Umbilical cord (tissue), 2 donors: ENCODE data around the gene ADD3. TPM values are rescaled to one million over a fixed set of nuclear protein-coding genes. Genes with fewer than 3 reads are reported as not detected.
A peak's percentile ranks its signal among the peaks of the same experiment; 100 is the strongest.

Experiments
- DNase-seq: peaks from one replicate; pipeline ENCODE4 v3.0.0-alpha.2; 2015; ENCODE audit warnings: low spot score
- total RNA-seq: library from RNA; depleted of rRNA; stranded (reverse); fragments of >200 nt; gene quantifications from one replicate; pipeline ENCODE4 v1.2.3, GENCODE V29; 2014; ENCODE audit warnings: low replicate concordance; ENCODE audit not compliant: insufficient read depth

ADD3 gene
- total RNA-seq, 1 donor from 2014 or later: 64.8 TPM

DNA sequence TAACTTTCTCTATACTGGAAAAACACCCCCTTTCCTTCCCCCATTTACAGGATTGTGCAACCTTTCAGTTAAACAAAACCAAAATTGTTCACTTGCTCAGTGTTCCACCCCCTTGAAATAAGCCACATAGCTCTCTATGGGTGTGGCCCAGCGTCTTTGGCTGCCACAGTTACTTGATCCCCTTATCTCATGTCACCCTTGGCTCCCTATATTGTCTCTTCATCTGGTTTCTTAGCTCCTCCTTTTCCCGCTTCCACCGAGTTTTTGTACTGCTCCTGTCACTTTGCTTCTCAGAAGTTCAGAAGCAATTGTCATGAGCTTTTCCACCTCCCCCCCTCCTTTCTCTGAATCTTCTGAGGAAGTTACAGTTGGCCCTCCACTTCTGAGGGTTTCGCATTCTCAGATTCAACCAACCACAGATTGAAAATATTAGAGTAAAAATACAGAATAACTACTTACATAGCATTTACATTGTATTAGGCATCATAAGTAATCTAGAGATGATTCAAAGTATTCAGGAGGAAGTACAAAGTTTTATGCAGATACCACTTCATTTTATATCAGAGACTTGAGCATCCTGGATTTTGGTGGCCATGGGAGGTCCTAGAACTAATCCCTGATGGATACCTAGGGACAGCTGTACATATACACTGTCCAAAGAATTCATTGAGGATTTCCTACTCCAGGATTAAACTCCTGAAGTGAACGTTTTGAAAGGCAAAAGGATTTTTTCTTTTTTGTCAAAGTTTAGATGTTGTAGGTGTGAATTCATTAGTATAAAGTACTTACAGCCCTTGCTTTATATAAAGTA is 60.4 kb downstream of the ADD3 start:
- DNase-seq: peak; percentile 24

DNA sequence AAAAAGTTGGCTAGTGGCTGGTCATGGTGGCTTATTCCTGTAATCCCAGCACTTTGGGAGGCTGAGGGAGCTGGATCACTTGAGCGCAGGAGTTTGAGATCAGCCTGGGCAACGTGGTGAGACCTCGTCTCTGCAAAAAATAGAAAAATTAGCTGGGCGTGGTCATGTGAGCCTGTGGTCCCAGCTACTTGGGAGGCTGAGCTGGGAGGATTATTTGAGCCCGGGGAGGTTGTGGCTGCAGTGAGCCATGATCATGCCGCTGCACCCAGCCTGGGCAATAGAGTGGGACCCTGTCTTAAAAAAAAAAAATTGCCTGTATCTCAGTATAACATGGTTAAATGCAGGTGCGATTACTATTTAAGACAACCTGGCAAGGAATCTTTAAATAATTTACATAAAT is 61.0 kb downstream of the ADD3 start:
- DNase-seq: no peak

DNA sequence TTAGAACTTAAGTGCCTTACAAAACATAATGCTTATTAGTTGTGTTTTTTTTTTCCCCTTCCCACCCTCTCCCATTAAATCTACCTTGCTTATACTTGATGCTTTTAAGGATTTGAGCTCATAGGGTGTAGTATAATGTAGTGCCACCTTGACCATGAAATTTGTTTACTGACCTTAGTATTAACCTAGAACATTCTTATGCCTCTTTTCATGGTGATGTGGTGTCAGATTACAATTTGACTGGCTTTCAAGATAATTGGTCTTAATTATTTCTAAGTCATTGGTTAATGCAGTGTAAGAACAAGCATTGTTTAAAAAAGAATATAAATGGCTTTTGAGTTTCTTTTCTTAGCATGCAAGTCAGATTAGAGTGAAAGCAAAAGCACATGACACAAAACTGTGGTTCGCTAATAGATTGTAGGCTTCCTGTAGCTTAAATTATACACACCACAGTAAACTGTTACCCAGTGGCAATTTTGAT is 61.8 kb downstream of the ADD3 start:
- DNase-seq: no peak

DNA sequence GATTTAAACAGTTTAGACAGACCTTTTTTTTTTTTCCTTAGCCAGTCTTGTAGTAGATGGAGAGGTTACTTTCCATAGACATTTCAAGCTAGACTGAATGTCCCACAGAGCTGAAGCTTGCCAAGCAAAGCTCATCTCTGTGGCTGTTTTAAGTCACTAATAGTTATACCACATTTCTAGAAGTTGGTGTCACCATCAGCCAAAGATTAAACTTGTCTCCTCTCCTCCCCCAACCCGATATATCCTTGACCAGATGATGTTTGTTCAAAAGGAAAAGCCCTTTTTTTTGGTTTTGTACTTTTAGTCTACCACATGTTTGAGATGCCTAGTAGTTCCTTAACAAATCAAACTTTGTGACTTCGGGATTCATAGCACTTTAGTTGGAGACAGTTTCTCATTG is 66.1 kb downstream of the ADD3 start:
- no peak for DNase-seq

DNA sequence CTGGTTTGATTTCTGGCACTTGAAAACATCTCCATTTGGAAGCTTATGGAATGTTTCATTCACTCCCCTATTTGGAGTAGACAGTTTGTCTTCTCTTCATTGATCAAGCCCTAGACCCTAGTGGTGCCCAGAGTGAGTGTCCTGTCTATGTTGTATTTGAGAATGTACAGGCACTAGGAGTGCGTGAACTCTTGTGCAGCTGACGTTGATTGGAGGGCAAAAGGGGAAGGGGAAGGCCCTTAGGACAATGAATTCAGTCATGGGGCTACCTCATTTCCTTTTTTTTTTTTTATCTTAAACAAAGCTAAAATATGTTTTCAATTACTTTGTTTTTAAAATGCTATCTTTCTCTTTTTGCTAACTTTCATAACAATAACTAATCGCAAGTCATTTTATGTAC is 66.5 kb downstream of the ADD3 start:
- DNase-seq: no peak

DNA sequence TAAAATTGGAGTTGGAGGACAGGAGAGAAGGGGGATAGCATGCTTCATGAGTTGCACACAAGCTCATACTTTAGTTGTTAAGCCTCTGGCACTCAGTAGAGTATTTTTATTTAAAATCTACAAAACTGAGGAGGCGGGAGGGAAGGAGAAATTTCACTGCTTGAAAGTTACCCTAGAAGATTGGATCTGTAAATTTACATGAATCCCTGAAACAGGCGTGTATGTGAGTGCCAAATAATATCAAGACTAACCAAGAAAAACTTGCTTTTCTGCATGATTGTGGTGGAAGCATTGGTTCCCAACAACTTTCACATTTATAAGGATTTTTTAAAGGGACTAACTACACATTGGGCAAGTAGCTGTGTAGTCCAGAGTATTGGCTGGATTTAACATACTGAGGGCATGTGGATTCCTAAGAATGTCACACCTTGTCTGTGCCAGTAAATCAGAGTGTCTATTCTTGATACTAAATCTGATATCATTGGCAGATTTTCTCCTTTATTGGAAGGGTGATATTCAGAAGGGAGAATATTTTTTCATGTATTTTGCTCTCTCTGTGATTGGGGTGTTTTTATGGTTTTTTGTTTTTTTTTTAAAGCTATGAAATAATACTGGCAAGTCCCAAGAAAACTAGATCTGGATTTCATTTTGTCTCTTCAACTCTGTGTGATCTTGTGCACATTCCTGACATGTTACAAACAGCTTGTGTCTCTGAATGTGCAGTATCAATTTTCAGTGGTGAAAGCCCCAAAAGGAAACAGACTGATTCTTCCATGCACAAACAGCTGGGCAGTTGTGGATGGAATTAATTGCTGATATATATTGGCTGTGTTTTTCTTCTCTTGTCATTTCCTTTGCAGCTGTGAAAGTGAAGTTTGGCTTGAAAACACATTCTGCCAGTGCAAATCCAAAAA is 67.2 kb downstream of the ADD3 start:
- DNase-seq: peak; percentile 88

DNA sequence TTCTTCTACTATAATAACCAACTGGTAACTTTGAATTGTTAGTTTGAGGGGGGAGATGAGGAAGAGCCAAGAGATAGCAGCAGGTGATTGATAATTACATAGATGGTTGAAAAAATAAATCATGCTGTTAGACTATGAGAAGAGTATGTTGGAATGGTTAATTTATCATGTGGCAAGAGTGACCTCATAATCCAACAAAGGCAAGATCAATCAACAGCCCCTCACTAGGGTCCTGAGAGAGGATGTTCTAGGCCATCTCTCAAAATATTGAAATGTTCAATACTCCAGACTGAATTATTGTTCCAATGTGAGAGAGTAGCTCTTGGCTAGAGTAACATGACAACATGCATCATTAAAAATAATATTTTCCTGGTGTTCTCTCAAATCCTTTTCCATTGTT is 67.9 kb downstream of the ADD3 start:
- no peak for DNase-seq

DNA sequence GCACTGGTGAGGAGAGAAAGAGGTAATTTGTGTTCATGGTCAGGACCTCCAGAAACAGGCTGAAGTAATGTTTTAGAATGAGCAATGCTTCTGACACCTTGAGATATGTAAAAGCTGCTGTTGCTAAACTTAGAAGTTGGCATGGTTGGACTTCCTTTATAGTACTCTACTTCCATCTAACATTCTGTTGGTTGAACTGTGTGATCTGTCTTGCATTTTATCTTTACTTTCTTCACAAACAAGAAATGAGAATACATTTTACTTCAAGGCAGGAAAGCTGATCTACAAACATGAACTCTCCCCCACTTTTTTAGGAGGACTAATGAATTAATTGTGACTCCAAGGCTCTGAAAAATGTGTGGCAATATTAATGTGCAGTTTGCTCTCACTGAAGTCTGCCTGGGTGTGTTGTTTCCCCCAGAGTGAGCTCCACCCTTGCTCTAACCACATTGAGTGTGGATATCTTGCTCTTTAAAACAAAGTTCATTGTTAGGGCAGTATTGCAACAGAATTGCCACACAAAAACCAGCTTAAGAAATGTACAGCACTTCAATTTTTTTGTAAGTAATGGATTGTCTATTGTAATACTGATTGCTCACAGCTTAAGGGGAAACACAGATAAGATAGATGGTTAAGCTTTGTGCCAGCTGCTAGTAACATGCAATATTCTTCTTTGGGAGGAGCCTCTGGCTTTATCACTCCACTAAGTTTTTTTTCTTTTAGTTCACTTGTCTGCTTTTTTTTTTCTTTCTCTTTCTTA is 69.0 kb downstream of the ADD3 start:
- DNase-seq: peak; percentile 85

DNA sequence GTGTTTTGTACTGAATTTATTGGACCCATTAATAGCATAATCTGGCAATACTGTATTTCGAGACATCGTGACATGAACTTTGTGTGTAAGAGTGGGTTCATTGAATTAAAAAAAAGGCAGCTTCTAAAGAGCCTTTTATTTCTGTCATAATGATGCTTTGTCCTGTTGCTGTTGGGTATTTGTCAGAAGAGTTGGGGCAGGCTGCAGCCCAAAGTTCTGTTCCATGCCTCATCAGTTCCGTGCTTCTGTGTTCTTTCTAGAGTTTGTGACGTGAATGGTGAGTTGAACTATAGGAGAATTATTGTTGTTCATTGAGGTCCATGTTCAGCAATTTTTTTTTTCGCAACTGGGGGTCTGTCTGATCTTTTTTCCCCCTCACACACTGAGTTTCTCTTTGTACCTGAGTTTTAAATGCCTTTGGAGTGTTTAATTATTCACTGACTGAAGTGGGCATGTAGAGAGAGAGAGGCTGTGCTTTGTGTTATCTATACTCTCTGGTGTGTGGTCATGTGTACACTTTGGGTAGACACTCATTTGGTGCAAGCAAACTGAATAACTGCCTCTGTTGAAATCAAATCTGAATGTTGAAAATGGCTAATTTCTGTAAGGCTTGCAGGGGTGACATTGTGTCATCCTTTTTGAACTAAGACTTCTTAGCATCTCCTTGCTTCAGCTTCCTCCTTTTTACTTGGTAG is 69.8 kb downstream of the ADD3 start:
- no peak for DNase-seq

DNA sequence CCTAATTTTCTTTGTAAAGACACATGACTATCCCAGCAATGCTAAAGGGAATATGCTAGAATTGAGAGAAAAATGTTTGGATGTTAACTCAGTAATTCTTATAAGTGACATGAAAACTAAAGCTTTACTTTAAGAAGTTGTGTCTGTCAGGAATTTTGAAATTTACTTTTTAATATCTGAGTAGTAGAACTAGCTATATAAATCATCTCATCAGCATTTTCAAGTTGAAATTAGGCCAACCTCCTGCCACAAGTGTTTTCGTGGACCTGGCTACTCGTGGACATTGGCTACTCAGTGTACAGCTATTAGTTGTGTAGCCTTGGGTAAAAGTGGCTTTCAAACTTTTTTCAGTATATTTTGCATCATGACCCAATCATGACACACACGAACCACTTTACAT is 70.5 kb downstream of the ADD3 start:
- DNase-seq: no peak

DNA sequence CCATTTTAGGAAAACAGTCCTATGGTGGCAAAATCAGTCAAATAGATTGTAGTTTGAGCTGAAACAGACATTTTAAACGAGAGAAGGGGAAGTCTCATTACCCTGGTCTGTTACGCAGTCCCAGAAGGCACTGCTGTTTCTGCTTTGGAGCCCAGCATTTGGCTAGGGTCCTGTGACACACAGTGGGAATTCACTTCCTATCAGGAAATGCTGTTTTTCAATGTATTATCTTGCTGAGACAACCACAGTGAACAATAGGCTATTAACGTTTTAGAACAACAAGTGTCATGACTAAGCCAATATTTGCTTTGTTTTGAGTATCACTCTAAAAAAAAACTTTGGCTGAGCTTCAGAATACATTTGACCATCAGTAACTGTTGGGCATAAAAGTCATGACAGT is 74.1 kb downstream of the ADD3 start:
- no peak for DNase-seq

DNA sequence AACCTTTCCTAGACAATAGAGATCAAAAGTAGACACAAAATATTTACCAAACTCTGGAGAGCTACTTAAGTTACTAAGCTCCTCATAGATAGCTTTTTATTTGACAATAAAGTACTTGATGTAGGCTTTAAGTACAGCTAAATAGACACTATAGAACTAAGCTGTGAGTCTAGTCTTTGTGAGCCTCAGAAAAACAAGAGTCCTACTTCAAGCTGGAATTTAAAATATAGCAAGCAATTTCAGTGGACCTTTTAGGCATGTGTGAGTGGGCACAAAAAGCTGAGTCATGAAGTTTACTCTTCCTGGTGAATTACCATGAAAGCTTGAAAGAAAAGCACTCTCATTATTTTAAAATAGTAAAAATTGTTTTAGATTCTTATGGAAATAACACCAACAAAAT is 76.1 kb downstream of the ADD3 start:
- no peak for DNase-seq

DNA sequence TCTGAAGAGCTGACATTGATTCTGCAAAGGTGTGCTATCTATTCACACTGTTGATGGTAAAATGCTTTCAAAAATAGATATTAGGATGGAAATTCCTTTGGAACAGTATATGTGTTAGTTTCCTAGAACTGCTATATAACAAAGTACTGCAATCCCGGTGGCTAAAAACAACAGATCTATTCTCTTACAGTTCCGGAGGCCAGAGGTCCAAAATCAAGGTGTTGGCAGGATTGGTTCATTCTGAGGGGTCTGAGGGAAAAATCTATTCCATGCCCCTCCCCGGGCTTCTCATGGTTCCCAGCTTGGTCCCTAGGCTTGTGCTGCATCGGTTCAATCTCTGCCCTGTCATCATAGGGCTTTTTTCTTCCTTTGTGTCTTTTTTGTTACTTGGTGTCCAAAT is 79.9 kb downstream of the ADD3 start:
- no peak for DNase-seq

DNA sequence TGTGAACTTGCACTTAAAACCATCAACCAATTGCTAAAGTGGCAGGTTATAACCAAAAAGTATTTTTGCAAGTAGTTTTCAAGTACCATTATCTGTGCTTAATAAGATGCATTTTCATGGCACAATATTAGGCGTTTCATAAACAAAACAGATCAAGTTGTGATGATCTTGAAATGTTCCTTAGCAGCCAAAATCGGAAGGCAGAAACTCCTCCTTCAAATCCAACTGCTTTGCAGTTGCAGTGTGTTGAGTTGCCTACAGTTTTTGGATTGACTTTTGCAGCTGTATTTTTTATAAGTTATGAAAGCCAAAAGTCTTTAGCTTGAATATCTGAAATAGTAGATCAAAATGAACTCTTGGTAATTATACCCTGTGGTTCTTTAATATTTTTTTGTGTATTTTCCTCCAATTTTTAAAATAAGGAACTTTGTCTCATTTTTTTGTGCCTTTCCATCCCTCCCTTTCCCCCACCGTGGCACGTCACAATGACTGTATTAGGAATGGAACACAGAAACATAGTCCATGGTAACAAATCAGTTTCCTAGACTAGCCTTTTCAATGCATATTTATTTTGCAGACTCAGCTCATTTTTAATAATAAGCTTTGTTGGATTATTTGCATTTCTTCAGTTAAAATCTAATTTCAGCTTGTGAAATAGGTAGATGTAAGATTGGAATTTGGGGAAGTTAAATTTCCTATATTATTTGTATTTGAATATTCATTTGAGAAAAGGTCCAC is 80.8 kb downstream of the ADD3 start:
- DNase-seq: no peak

DNA sequence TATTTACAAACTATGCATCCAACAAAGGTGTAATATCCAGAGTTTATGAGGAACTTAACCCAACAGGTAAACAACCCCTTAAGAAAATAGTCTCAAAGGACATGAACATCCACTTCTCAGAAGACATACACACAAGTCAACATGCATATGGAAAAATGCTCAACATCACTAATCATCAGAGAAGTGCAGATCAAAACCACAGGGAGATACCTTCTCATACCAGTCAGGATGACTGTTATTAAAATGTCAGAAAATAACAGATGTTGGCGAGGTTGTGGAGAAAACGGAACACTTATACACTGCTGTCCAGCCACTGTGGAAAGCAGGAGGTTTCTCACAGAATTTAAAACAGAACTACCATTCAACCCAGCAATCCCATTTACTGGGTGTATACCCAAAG is 84.0 kb downstream of the ADD3 start:
- no peak for DNase-seq

DNA sequence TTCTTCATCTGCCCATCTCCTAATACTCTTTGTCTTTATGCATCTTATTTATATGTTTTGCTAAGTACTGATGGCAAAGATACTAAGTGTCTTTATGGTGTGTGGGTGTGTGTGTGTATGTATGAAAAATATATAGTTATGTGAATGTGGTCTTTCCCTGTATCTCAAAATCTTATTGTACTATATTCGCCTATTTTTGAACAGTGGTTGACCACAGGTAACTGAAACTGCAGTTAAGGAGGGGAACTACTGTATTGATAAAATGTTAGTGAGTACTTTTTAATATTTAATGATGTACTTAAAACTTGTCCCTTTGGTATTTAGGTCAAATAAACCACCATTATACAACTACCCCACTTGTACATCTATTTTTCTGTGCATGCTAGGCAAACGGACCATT is 85.9 kb downstream of the ADD3 start:
- no peak for DNase-seq

DNA sequence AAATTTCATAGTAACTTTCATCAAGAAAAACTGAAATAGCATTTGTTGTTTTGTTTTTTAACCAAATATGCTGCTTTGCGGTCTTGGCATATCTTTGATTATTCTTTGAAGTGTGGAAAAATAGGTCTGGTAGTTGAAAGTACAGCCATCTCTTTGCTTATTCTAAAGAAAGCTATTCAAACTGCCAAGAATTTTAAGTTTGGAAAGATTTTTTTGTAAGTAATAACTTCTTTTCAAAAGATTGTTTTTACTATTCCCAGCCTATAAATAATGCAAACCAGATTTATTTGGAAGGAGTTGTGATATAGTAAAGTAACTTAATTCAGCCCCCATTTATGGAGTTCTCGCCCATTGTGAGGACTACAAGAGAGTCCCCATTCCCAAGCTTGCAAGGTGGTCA is 87.0 kb downstream of the ADD3 start:
- no peak for DNase-seq

DNA sequence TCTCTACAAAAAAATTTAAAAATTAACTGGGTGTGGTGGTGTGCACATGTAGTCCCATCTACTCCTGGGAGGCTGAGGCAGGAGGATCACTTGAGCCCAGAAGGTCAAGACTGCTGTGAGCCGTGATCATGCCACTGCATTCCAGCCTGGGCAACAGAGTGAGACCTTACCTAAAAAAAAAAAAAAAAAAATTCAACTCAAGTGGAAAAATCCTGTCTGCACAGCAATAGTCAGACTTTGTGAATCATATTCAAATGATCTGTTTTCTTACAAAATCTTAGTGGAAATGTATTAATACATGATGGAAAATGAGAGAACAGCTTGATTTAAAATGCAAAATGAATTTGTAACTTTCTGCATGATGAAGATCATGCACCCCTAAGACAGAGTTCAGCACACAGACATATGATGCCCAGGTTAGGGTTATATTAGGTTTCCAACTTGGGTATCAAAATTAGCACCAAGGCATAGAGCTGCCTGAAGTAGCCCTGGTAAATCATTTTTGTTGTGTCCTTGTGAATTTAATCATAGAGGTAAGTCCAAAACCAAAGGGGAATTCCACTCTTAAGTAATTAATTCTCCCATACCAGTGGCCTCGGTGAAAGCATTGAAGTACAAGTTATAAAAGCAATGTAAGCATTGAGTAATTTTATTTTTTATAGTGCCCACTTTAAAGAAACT is 93.8 kb downstream of the ADD3 start:
- no peak for DNase-seq

DNA sequence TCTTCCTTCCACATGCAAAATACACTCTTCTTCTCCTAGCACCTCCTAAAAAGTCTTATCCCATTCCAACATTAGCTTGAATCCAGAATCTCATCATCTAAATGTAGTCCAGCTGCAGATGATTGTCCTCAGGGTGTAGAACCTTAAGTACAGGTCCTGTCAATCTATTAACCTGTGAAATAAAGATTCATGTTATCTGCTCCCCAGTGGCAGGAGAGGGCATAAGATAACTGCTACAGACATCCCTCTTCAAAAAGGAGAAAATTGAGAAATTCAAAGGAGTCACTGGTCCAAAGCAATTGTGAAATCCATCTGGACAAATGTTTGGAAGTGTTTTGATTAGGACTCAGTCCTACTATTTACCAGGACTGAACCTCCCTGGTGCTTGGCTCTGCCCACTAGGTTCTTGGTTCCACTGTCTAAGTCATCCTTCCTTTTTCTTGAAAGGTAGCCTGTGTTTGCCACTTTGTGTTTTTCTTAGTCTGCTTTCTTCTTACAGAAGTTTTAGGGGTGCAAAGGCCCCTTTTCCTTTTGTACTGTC is 96.2 kb downstream of the ADD3 start:
- DNase-seq: no peak

DNA sequence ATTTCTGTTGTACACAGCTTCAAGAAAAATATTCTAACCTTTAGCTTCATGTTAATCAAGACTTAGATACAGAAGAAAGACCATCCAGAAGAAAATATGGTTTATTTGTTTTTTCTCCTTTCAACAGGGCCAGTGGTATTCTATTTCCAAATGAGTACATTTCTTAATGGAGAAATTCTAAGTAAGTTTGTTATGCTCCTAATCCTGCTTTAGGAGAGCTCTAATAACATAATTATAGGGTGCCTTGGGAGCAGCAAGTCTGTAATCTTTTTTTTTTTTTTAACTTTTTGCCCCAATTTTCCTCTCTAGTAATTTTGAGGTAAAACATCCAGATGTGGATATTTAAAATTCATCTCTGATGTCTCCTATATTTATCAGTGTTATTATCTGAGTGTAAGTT is 98.1 kb downstream of the ADD3 start:
- no peak for DNase-seq
